Activated naive CD4-positive, alpha-beta T cell treated with anti-CD3 and anti-CD28 coated beads for 36 hours (primary cell): ENCODE results near the gene TTC9. TPM values are rescaled to one million over a fixed set of nuclear protein-coding genes. Genes with fewer than 3 reads are reported as not detected.

Experiments used
- CTCF ChIA-PET: fragments of 350-600 bp; sonication (Branson Sonifier 250); formaldehyde crosslinking; loops from one replicate; lab custom pipeline; 2021; ENCODE audit warnings: antibody characterized with exemption; lab: Charles Lee
- DNase-seq: peaks from one replicate; pipeline ENCODE4 v3.0.0-alpha.2; 2020
- H3K27ac Mint-ChIP-seq: one replicate; pipeline ENCODE4 v1.8.0; 2021; ENCODE audit warnings: mild to moderate bottlenecking, mixed read lengths
- H3K27me3 Mint-ChIP-seq: one replicate; pipeline ENCODE4 v1.8.0; 2021; ENCODE audit warnings: low read depth, mixed read lengths
- H3K36me3 Mint-ChIP-seq: one replicate; pipeline ENCODE4 v1.8.0; 2021; ENCODE audit warnings: low read depth, mixed read lengths
- H3K4me1 Mint-ChIP-seq: one replicate; pipeline ENCODE4 v1.8.0; 2021; ENCODE audit warnings: low read depth, mixed read lengths
- H3K4me3 Mint-ChIP-seq: one replicate; pipeline ENCODE4 v1.8.0; 2021; ENCODE audit warnings: mild to moderate bottlenecking, moderate library complexity, mixed read lengths
- H3K9me3 Mint-ChIP-seq: one replicate; pipeline ENCODE4 v1.8.0; 2021; ENCODE audit warnings: mixed read lengths
- intact Hi-C: fragments of 100-400 bp; cut with micrococcal nuclease; formaldehyde crosslinking; loops from one replicate; pipeline ENCODE4 v1.15.1; 2023
- total RNA-seq, 2 experiments: library from RNA; stranded (reverse); gene quantifications; one replicate each; pipeline ENCODE4 v1.2.3, GENCODE V29; 2021

The TTC9 gene
- 1 to 10 TPM; 7.5 to 7.6 TPM for total RNA-seq

DNA sequence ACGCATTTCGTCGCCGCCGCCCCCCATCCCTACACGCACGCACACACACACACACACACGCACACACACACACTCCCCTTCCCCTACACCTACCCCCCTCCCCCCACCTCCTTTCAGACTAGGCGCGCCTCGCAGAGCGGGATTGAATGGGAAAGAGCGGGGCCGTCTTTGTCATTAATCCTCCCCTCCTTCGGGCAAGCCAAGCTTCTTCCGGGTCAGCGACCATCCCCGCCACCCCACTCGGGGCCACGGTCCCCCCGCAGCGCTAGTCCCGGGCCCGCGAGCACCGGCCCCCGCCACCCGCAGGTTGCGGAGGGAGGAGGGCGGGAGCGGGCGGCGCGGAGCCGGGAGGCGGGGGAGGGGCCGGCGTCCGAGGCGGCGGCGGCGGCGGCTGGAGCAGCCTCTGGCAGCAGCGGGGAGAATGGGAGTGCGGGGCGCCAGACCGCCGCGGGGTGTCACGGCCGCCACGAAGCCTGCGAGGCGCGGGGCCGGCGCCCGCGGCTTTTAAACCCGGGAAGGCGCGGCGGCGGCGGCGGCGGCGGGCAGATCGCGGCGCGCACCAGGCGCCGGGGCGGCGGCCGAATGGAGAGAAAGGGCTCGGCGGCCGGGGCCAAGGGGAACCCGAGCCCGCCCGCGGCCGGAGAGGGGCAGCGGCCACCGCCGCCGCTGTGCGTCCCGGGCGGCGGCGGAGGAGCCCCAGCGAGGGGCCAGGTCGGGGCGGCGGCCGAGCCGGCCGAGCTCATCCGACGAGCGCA is at the start of gene TTC9:
TSS of gene TTC9 (plus strand) at position 369 of the 755 bp plus-strand sequence. CDS start at position 583, 214 bp downstream.
- CTCF ChIA-PET, result interaction anchor here (1.0 to 1.4 kb wide), 8 partner anchors 13 to 412 kb away, joined by 3 to 7 read pairs (median 4); no protein-coding TSS in a partner anchor
- Mint-ChIP-seq H3K4me1 (peaks cover 44% of the 10 kb centered on the region), H3K9me3 (no peaks in the 10 kb centered on the region), H3K36me3 (no peaks in the 10 kb centered on the region), H3K4me3 (peak within 1 kb of the TSS; percentile 92), H3K27ac (peak within 1 kb of the TSS; percentile 90), H3K27me3 (no peaks in the 10 kb centered on the region)
- intact Hi-C loops, result loop anchor here (1.0 to 2.0 kb wide), 3 partner anchors 20 to 168 kb away; partner anchors contain the start of genes MAP3K9 and MED6
- DNase-seq, result peak; percentile 37

GRCh38 chr14:70594461-70594860 is 47.3 kb upstream of the TTC9 start:
- Mint-ChIP-seq H3K36me3 (peaks cover 15% of the 10 kb centered on the region), H3K9me3 (no peaks in the 10 kb centered on the region), H3K4me3 (no peak overlapping the region), H3K27ac (no peak overlapping the region), H3K27me3 (no peaks in the 10 kb centered on the region), H3K4me1 (peaks cover 13% of the 10 kb centered on the region)
- no peak for DNase-seq
- CTCF ChIA-PET, result interaction anchor here (0.8 kb wide), 1 partner anchor 9 kb away, joined by 3 read pairs; no protein-coding TSS in a partner anchor
- intact Hi-C loops, result no loop called here

DNA sequence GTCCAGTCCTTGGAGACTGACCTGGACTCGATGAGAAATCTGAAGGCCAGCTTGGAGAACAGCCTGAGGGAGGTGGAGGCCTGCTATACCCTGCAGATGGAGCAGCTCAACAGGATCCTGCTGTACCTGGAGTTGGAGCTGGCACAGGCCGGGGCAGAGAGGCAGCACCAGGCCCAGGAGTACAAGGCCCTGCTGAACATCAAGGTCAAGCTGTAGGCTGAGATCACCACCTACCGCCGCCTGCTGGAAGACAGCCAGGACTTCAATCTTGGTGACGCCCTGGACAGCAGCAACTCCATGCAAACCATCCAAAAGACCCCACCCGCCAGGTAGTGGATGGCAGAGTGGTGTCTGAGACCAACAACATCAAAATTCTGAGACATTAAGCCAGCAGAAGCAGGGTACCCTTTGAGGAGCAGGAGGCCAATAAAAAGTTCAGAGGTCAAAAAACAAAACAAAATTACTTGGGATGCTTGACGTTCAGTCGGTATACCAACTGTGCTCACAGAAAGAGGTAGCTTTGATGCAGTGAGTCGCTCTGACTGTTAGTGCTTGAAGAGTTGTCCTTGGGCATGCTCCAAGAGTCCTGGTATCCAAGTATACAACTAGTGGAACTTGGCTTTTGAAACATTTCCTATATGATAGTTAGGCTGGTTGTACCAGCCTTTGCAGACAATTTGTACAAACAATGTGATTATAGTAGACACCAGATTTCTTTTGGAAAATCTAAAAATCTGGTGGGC is 46.1 kb upstream of the TTC9 start:
- H3K4me3 Mint-ChIP-seq, result no peak overlapping the region
- no peaks in the 10 kb centered on the region for H3K27me3 Mint-ChIP-seq
- DNase-seq, result no peak
- peaks cover 20% of the 10 kb centered on the region for H3K4me1 Mint-ChIP-seq
- CTCF ChIA-PET, result interaction anchor here (0.8 kb wide), 1 partner anchor 10 kb away, joined by 3 read pairs; no protein-coding TSS in a partner anchor
- H3K36me3 Mint-ChIP-seq, result peaks cover 14% of the 10 kb centered on the region
- no peaks in the 10 kb centered on the region for H3K9me3 Mint-ChIP-seq
- intact Hi-C loops, result no loop called here
- no peak overlapping the region for H3K27ac Mint-ChIP-seq

- Mint-ChIP-seq H3K9me3 (no peaks in the 10 kb centered on the region), H3K27ac (no peak overlapping the region), H3K36me3 (peaks cover 10% of the 10 kb centered on the region), H3K4me1 (peaks cover 23% of the 10 kb centered on the region), H3K27me3 (no peaks in the 10 kb centered on the region), H3K4me3 (no peak overlapping the region)
- intact Hi-C loops, result no loop called here
- no peak for DNase-seq
- CTCF ChIA-PET, result no interaction called here
These were observed 44.0 kb upstream of the TTC9 start for GRCh38 chr14:70597731-70598130.

DNA sequence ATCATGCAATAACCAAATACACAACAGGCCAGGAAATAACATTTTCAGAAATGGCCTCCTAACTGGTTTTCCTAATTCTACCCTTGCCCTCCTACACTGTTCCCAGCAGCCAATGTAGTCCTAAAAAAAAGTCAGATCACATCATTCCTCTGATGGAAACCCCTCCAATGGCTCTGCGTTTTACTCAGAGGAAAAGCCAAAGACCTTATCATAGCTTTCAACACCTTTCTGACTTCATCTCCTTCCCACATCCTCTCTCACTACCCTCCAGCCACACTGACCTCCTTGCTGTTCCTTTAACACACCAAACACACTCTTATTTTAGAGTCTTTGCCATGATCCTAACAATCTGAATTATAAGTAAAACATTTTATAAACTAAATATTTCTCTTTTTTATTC is 42.4 kb upstream of the TTC9 start:
- intact Hi-C loops, result no loop called here
- H3K9me3 Mint-ChIP-seq, result no peaks in the 10 kb centered on the region
- peaks cover 7% of the 10 kb centered on the region for H3K36me3 Mint-ChIP-seq
- peaks cover 23% of the 10 kb centered on the region for H3K4me1 Mint-ChIP-seq
- peaks cover under 1% of the 10 kb centered on the region for H3K27me3 Mint-ChIP-seq
- H3K27ac Mint-ChIP-seq, result no peak overlapping the region
- no peak for DNase-seq
- CTCF ChIA-PET, result no interaction called here
- peak overlapping the region; percentile 98 for H3K4me3 Mint-ChIP-seq

- intact Hi-C loops, result loop anchor here (1.0 to 5.0 kb wide), 5 partner anchors 40 to 307 kb away; partner anchors contain the start of genes COX16, MAP3K9, PCNX1 and TTC9
- peaks cover 3% of the 10 kb centered on the region for H3K36me3 Mint-ChIP-seq
- CTCF ChIA-PET, result interaction anchor here (0.6 kb wide), 1 partner anchor 383 kb away, joined by 4 read pairs; no protein-coding TSS in a partner anchor
- DNase-seq, result peak; percentile 96
- H3K4me3 Mint-ChIP-seq, result peak within 1 kb of the TSS; percentile 98
- H3K4me1 Mint-ChIP-seq, result peaks cover 23% of the 10 kb centered on the region
- peaks cover 2% of the 10 kb centered on the region for H3K27me3 Mint-ChIP-seq
- H3K27ac Mint-ChIP-seq, result peak within 1 kb of the TSS; percentile 93
- no peaks in the 10 kb centered on the region for H3K9me3 Mint-ChIP-seq
These were observed 41.1 kb upstream of the TTC9 start, which contains the start of gene MED6 for GRCh38 chr14:70600382-70601157. Gene MED6 (minus strand): TSS chr14:70600655. CDS start chr14:70600637, 18 bp downstream.

DNA sequence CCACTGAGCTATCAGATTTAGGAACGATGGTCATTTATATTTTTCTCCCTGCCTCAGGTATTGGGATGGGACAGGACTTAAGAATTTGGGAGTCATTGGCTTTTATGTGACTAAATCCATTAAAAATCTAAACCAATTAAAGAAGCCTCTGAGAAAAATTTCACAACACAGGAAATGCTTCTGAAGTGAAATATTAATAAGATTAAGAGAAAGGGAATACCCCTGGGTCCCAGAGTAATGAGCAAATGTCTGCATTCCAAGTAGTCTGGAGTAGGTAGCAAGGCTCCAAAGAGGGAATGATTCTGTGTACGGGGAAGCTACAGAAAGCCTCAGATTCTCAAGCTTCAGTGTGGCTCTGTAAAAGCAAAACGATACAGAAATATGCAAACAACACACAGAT is 40.6 kb upstream of the TTC9 start:
- Mint-ChIP-seq H3K27me3 (peaks cover 2% of the 10 kb centered on the region), H3K4me3 (peak overlapping the region; percentile 98), H3K9me3 (no peaks in the 10 kb centered on the region), H3K27ac (peak overlapping the region; percentile 76), H3K36me3 (peaks cover 3% of the 10 kb centered on the region), H3K4me1 (peaks cover 23% of the 10 kb centered on the region)
- CTCF ChIA-PET, result no interaction called here
- DNase-seq, result no peak
- intact Hi-C loops, result loop anchor here (2.0 to 5.0 kb wide), 2 partner anchors 40 to 306 kb away; partner anchors contain the start of genes PCNX1 and TTC9

GRCh38 chr14:70602254-70602653 is 39.5 kb upstream of the TTC9 start:
- intact Hi-C loops, result loop anchor here (5.0 kb wide), 1 partner anchor 305 kb away; the partner anchor contains the start of gene PCNX1
- peaks cover 2% of the 10 kb centered on the region for H3K27me3 Mint-ChIP-seq
- peaks cover 23% of the 10 kb centered on the region for H3K4me1 Mint-ChIP-seq
- peaks cover 3% of the 10 kb centered on the region for H3K36me3 Mint-ChIP-seq
- no peak for DNase-seq
- no peak overlapping the region for H3K4me3 Mint-ChIP-seq
- no peak overlapping the region for H3K27ac Mint-ChIP-seq
- H3K9me3 Mint-ChIP-seq, result no peaks in the 10 kb centered on the region
- CTCF ChIA-PET, result interaction anchor here (0.9 to 1.6 kb wide), 2 partner anchors 111 to 215 kb away, joined by 3 read pairs; no protein-coding TSS in a partner anchor

DNA sequence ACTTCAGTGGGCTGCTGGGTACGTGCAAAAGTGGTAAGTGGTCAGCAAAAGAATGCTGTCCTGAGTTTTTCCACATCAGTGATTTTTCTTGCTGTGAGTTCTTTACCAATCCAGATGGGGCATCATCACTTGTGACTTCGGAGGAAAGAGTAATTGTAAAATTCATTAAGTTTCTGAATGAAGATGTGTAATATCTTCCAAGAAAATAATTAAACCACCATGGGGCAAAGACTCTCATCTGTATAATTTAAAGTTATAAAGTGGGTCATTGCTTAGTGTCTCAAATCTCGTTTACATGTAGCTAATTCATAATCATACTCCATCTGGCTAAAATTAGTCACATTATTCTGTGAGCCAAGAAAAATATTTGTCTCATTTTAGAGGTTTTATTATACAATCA is 30.5 kb upstream of the TTC9 start:
- intact Hi-C loops, result no loop called here
- H3K9me3 Mint-ChIP-seq, result no peaks in the 10 kb centered on the region
- no peaks in the 10 kb centered on the region for H3K27me3 Mint-ChIP-seq
- H3K4me1 Mint-ChIP-seq, result no peaks in the 10 kb centered on the region
- no peak for DNase-seq
- CTCF ChIA-PET, result no interaction called here
- H3K4me3 Mint-ChIP-seq, result no peak overlapping the region
- no peak overlapping the region for H3K27ac Mint-ChIP-seq
- no peaks in the 10 kb centered on the region for H3K36me3 Mint-ChIP-seq

DNA sequence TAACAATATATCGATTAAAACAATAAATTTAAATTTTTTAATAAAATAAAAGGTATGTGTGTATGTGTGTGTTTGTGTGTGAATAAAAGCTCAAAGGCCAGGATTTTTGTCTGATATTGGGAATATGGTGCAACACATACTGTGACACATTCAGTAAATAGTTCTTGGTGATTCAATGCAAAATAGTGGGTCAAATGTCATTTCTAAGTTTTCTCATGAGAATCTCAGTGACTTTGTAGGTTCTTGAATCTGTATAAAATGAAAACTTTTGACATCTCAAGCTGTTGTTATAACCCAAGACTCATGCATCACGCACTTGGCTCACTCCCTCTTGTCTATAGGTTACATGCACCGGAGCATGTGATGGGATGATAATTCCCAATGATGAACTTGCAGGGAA is 25.1 kb upstream of the TTC9 start:
- Mint-ChIP-seq H3K27ac (no peak overlapping the region), H3K4me3 (no peak overlapping the region), H3K36me3 (no peaks in the 10 kb centered on the region), H3K9me3 (no peaks in the 10 kb centered on the region), H3K4me1 (no peaks in the 10 kb centered on the region), H3K27me3 (no peaks in the 10 kb centered on the region)
- CTCF ChIA-PET, result interaction anchor here (0.9 to 1.4 kb wide), 2 partner anchors 13 to 98 kb away, joined by 3 to 4 read pairs; no protein-coding TSS in a partner anchor
- intact Hi-C loops, result no loop called here
- no peak for DNase-seq

DNA sequence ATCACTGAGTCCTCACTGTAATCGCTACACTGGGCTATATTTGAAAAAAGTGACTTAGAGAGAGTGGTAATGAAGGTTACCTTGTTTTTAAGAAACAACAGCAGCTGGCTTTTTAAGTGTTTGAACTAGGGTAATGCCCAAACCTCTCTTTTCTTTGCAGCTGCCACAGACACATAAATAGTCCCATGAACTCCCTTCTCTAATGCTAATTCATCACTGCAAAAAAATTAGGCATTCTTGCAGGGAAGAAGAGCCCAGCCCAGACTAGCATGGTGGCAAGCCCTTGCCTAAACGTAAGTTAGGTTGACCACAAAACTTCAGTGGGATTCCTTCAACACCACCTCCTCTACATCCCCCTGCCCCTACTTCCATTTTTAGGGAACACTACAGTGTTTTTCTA is 23.4 kb upstream of the TTC9 start:
- no peak overlapping the region for H3K4me3 Mint-ChIP-seq
- intact Hi-C loops, result no loop called here

More for the DNA sequence above, 23.4 kb upstream of the TTC9 start:
- Mint-ChIP-seq H3K27ac (no peak overlapping the region), H3K9me3 (no peaks in the 10 kb centered on the region), H3K36me3 (no peaks in the 10 kb centered on the region), H3K4me1 (no peaks in the 10 kb centered on the region), H3K27me3 (no peaks in the 10 kb centered on the region)
- DNase-seq, result no peak
- CTCF ChIA-PET, result interaction anchor here (1.0 kb wide), 1 partner anchor 9 kb away, joined by 3 read pairs; no protein-coding TSS in a partner anchor
